Measurements from ENCODE around the gene ETV3L. TPM values are rescaled to one million over a fixed set of nuclear protein-coding genes. Genes with fewer than 3 reads are reported as not detected.

The ETV3L gene
- total and polyA plus RNA-seq, 2 donors = 0.14 to 1.0 TPM

DNA sequence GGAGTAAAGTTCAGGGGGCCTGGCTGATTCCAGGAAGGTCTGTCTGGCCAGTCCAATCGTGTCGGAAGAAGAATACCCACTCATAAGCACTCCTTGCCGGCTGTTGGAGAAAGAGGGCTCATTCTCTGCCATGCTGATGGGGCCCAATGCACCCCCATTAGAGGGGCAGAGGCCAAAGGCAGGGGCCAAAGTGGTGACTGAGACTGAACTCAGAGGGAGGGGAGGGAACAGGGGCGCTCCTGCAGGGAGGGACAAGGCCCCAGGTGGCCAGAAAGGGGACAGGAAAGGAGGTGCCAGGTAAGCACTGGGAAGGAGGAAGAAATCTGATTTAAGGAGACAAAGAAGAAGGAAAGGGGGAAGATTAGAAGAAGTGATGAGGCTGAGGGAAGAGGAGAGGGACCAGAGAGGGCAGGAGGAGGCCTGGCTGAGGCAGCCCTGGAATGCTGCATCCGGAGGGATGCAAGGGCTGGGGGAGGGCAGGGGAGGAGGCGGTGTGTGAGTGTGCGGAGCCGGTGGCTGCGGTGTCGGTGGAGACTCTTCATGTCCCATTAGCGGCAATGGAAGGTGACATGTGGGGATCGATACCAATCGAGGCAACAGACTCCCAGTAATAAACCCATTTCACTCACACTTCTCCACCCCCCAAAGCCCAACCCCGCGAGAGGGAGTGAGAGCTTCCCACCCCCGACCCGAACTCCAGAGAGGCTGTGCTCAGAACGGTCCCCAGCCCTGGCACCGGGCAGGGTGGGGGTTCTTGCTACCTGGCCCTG, 12.0 kb upstream of the ETV3L start:
- 91% methylated on average over 19 of the region's 19 CpGs for WGBS
- H3K9me3 ChIP-seq (ENCODE audit: control insufficient read depth in 2 of 2, insufficient read depth in 1 of 2, low read length in 1 of 2) = no peaks in the 10 kb centered on the region
- no peak for DNase-seq (ENCODE audit: low read depth in 6 of 9, low spot score in 9 of 9)
- peaks cover 0 to 60% of the 10 kb centered on the region in 2 donors for H3K27me3 ChIP-seq (ENCODE audit: control insufficient read depth in 2 of 2, insufficient read depth in 1 of 2, low read length in 1 of 2)
- H3K36me3 ChIP-seq (ENCODE audit: control insufficient read depth in 2 of 2, insufficient read depth in 2 of 2, low read length in 1 of 2) = no peaks in the 10 kb centered on the region
- no peak overlapping the region for H3K4me3 ChIP-seq (ENCODE audit: low read length in 2 of 2)
- peaks cover 0 to 3% of the 10 kb centered on the region in 2 donors for H3K4me1 ChIP-seq (ENCODE audit: control insufficient read depth in 2 of 2, insufficient read depth in 2 of 2, low read length in 2 of 2)
- no peak overlapping the region for H3K27ac ChIP-seq (ENCODE audit: low read depth in 1 of 2, low read length in 1 of 2)

DNA sequence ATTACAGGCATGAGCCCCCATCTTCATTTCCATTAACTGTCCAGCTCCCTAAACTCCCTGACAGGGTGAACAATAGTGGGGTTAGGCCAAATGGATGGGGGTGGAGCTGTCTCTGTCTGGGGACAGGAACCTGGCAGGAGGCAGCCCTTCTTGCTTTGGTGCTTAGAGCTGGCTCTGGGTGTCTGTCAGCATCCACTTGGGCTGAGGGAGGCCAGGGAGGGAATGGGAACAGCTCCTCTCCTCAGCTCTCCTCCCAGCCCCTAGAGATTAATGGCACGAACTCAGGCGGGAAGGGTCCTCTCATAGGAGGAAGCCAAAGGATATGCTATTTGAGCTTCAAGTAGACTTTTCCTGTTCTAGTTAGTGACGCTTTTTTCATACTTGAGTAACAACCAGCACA, 11.1 kb upstream of the ETV3L start:
- no peak overlapping the region for H3K27ac ChIP-seq (ENCODE audit: low read depth in 1 of 2, low read length in 1 of 2)
- H3K4me3 ChIP-seq (ENCODE audit: low read length in 2 of 2) = no peak overlapping the region
- H3K9me3 ChIP-seq (ENCODE audit: control insufficient read depth in 2 of 2, insufficient read depth in 1 of 2, low read length in 1 of 2) = no peaks in the 10 kb centered on the region
- no peaks in the 10 kb centered on the region for H3K36me3 ChIP-seq (ENCODE audit: control insufficient read depth in 2 of 2, insufficient read depth in 2 of 2, low read length in 1 of 2)
- H3K4me1 ChIP-seq (ENCODE audit: control insufficient read depth in 2 of 2, insufficient read depth in 2 of 2, low read length in 2 of 2) = peaks cover 0 to 3% of the 10 kb centered on the region in 2 donors
- peaks cover 0 to 68% of the 10 kb centered on the region in 2 donors for H3K27me3 ChIP-seq (ENCODE audit: control insufficient read depth in 2 of 2, insufficient read depth in 1 of 2, low read length in 1 of 2)
- 95% methylated on average over 3 of the region's 3 CpGs for WGBS
- no peak for DNase-seq (ENCODE audit: low read depth in 6 of 9, low spot score in 9 of 9)

DNA sequence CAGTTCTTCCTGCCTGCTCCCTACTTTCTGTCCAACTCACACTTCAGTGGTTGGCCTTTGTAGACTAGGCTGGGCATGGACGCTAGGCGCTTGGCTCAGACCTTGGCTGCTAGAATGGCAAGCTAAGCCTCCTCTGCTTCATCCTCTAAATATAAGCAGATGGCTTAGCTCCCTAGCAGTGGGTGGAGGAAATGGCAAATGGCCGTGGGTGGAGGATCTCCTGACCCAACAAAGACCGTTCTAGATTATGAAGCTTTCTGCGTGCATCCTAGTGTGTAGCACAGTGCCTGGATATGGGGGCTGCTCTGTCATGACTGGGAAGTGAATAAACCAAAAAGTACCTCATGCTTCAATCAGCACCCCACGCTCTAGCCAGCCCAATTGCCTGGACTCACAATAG, 10.4 kb upstream of the ETV3L start:
- H3K27me3 ChIP-seq (ENCODE audit: control insufficient read depth in 2 of 2, insufficient read depth in 1 of 2, low read length in 1 of 2) = peaks cover 0 to 75% of the 10 kb centered on the region in 2 donors
- 93% methylated on average over 6 of the region's 6 CpGs for WGBS
- no peaks in the 10 kb centered on the region for H3K9me3 ChIP-seq (ENCODE audit: control insufficient read depth in 2 of 2, insufficient read depth in 1 of 2, low read length in 1 of 2)
- H3K27ac ChIP-seq (ENCODE audit: low read depth in 1 of 2, low read length in 1 of 2) = no peak overlapping the region
- no peaks in the 10 kb centered on the region for H3K36me3 ChIP-seq (ENCODE audit: control insufficient read depth in 2 of 2, insufficient read depth in 2 of 2, low read length in 1 of 2)
- no peak for DNase-seq (ENCODE audit: low read depth in 6 of 9, low spot score in 9 of 9)
- H3K4me3 ChIP-seq (ENCODE audit: low read length in 2 of 2) = no peak overlapping the region
- peaks cover 0 to 3% of the 10 kb centered on the region in 2 donors for H3K4me1 ChIP-seq (ENCODE audit: control insufficient read depth in 2 of 2, insufficient read depth in 2 of 2, low read length in 2 of 2)

DNA sequence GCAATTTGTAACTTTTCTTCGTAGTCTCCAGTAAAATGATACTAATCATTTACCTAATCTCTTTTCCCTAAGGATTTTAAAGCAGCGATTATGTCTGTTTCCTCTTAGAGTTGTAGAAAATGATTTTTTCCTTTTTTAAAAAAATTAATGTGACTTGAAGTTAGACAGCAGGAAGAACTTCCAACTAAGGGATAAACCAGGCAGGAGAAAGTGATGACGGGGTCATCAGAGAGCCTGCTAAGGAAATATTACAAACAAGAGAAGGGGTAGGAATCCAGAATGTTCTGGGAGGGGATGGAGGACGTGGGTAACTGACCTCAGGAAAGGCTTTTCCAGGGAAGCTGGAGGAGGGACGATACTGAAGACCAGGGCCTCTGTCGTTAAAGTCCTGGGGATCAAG, 8.8 kb upstream of the ETV3L start:
- peaks cover 0 to 70% of the 10 kb centered on the region in 2 donors for H3K27me3 ChIP-seq (ENCODE audit: control insufficient read depth in 2 of 2, insufficient read depth in 1 of 2, low read length in 1 of 2)
- no peaks in the 10 kb centered on the region for H3K36me3 ChIP-seq (ENCODE audit: control insufficient read depth in 2 of 2, insufficient read depth in 2 of 2, low read length in 1 of 2)
- no peaks in the 10 kb centered on the region for H3K9me3 ChIP-seq (ENCODE audit: control insufficient read depth in 2 of 2, insufficient read depth in 1 of 2, low read length in 1 of 2)
- 89% methylated on average over 6 of the region's 6 CpGs for WGBS
- H3K27ac ChIP-seq (ENCODE audit: low read depth in 1 of 2, low read length in 1 of 2) = no peak overlapping the region
- peaks cover 0 to 3% of the 10 kb centered on the region in 2 donors for H3K4me1 ChIP-seq (ENCODE audit: control insufficient read depth in 2 of 2, insufficient read depth in 2 of 2, low read length in 2 of 2)
- no peak overlapping the region for H3K4me3 ChIP-seq (ENCODE audit: low read length in 2 of 2)
- no peak for DNase-seq (ENCODE audit: low read depth in 6 of 9, low spot score in 9 of 9)

DNA sequence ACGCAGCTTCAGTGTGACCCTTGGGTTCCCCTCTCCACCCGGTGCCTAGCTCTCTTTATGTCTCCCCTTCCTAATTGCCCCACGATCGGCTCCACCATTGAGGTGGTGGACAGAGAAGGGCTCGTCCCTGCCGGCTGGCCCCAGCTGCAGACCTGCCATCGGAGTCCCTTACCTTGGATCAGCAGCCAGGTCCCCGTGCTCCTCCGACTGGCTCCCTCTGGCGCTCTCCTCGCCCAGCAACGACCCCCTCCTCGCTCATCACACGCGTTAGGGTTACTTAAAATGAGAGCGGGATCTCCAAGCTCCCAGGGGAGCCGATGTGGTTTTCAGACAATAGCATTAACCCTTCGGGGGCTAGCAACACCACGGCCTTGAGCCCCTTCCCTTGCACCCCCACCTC, 8.1 kb upstream of the ETV3L start:
- no peak overlapping the region for H3K27ac ChIP-seq (ENCODE audit: low read depth in 1 of 2, low read length in 1 of 2)
- no peak for DNase-seq (ENCODE audit: low read depth in 6 of 9, low spot score in 9 of 9)
- no peaks in the 10 kb centered on the region for H3K36me3 ChIP-seq (ENCODE audit: control insufficient read depth in 2 of 2, insufficient read depth in 2 of 2, low read length in 1 of 2)
- WGBS = 74% methylated on average over 19 of the region's 19 CpGs
- H3K27me3 ChIP-seq (ENCODE audit: control insufficient read depth in 2 of 2, insufficient read depth in 1 of 2, low read length in 1 of 2) = peaks cover 0 to 70% of the 10 kb centered on the region in 2 donors
- no peak overlapping the region for H3K4me3 ChIP-seq (ENCODE audit: low read length in 2 of 2)
- no peaks in the 10 kb centered on the region for H3K9me3 ChIP-seq (ENCODE audit: control insufficient read depth in 2 of 2, insufficient read depth in 1 of 2, low read length in 1 of 2)
- H3K4me1 ChIP-seq (ENCODE audit: control insufficient read depth in 2 of 2, insufficient read depth in 2 of 2, low read length in 2 of 2) = peaks cover 0 to 3% of the 10 kb centered on the region in 2 donors

DNA sequence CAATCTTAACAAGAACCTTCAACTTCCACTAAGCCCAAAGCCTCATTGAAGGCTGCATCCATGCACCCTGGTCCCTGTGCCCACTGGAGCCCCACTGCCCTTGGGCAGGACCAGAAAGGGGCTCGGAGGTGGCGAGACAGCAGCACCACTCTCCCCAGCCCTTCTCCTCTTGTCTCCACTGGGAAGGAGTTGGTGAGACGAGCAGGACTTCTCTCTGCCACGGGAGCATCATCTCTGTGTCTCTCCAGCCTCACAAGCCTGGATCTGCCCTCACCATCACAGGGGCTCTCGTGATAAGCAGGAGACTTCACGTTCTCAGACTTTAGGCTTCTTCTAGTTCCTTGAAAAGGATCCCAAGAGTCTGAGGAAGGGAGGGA, 7.2 kb upstream of the ETV3L start:
- peaks cover 0 to 3% of the 10 kb centered on the region in 2 donors for H3K4me1 ChIP-seq (ENCODE audit: control insufficient read depth in 2 of 2, insufficient read depth in 2 of 2, low read length in 2 of 2)
- H3K9me3 ChIP-seq (ENCODE audit: control insufficient read depth in 2 of 2, insufficient read depth in 1 of 2, low read length in 1 of 2) = no peaks in the 10 kb centered on the region
- 89% methylated on average over 6 of the region's 6 CpGs for WGBS
- peaks cover 0 to 70% of the 10 kb centered on the region in 2 donors for H3K27me3 ChIP-seq (ENCODE audit: control insufficient read depth in 2 of 2, insufficient read depth in 1 of 2, low read length in 1 of 2)
- no peak overlapping the region for H3K27ac ChIP-seq (ENCODE audit: low read depth in 1 of 2, low read length in 1 of 2)
- H3K4me3 ChIP-seq (ENCODE audit: low read length in 2 of 2) = no peak overlapping the region
- no peaks in the 10 kb centered on the region for H3K36me3 ChIP-seq (ENCODE audit: control insufficient read depth in 2 of 2, insufficient read depth in 2 of 2, low read length in 1 of 2)
- DNase-seq (ENCODE audit: low read depth in 6 of 9, low spot score in 9 of 9) = no peak

DNA sequence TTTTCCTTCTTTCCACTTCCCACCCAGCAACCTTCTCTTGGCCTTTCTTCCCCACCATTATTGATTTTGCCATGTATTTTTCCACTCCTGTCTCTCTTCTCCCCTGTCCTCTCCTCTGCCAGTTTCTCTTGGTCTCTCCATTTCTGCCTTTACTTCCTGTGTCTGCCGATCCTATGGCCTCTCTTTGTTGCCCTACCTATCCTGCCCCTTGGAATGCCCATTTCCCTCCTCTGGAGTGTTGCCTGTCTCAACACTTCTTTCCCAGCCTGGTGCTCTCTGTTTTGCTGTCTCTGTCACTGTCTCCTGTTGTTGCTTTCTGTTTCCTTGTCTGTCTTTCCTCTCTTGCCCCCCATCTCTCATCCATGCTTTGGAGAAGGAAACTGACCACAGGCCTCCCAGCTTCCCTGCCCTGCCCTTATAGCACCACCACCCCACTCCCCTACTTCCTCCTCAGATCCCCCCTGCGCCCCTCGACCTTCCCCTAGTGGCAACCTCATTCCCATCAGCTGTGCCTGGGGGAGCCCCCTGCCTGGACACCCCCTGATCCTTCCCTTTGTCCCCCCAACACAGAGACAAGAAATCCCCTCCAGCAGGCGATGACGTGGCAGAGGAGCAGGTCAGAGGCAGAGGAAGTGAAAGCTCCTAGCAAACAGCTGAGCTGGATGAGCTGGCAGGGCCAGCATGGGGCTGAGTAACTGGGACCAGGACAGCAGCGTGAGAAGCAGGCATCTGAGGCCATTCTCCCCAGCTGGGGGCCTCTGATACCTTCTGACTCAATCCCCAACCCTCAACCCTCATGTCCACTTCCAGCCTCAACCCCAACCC, 6.6 kb upstream of the ETV3L start:
- Histone ChIP-seq H3K27ac (ENCODE audit: low read depth in 1 of 2, low read length in 1 of 2) (no peak overlapping the region), H3K36me3 (ENCODE audit: control insufficient read depth in 2 of 2, insufficient read depth in 2 of 2, low read length in 1 of 2) (no peaks in the 10 kb centered on the region), H3K4me3 (ENCODE audit: low read length in 2 of 2) (no peak overlapping the region), H3K9me3 (ENCODE audit: control insufficient read depth in 2 of 2, insufficient read depth in 1 of 2, low read length in 1 of 2) (no peaks in the 10 kb centered on the region), H3K4me1 (ENCODE audit: control insufficient read depth in 2 of 2, insufficient read depth in 2 of 2, low read length in 2 of 2) (peaks cover 0 to 3% of the 10 kb centered on the region in 2 donors), H3K27me3 (ENCODE audit: control insufficient read depth in 2 of 2, insufficient read depth in 1 of 2, low read length in 1 of 2) (peaks cover 0 to 64% of the 10 kb centered on the region in 2 donors)
- WGBS = 53% methylated on average over 6 of the region's 6 CpGs
- DNase-seq (ENCODE audit: low read depth in 6 of 9, low spot score in 9 of 9) = peak in 1 of 9 donors; percentile 18

DNA sequence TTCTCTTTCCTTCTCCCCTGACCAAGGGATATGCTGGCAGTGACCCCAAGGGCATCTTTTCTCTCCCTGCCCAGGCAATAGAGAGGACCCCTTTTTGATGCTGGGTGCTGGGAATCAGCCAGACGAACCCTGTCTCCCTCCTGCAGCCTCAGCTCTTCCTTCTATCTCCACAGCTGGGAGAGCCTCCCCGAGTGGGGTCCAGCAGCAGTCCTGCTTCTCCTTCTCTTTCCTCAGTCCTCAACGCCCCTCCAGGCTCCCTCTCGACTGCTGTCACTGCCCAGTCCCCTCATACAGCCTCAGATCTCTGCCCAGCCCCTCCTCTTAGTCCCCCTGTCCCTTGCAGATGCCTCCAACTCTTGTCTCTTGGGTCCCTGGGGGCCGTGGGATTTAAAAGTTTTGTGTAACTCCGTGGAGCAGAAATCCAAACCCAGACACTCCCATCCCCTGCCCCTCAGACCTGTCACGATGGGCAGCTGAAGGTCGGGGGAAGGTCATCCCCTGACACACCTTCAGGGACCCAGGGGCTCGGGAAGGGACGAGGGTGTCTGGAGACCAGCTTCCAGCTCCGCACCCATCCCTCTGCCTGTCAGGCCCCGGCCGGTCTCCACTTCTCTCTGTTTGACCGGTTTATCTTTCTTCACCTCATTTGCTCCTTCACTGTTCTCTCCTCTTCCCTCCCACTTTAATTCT, 5.8 kb upstream of the ETV3L start:
- Histone ChIP-seq H3K4me3 (ENCODE audit: low read length in 2 of 2) (no peak overlapping the region), H3K9me3 (ENCODE audit: control insufficient read depth in 2 of 2, insufficient read depth in 1 of 2, low read length in 1 of 2) (no peaks in the 10 kb centered on the region), H3K27me3 (ENCODE audit: control insufficient read depth in 2 of 2, insufficient read depth in 1 of 2, low read length in 1 of 2) (peaks cover 0 to 58% of the 10 kb centered on the region in 2 donors), H3K4me1 (ENCODE audit: control insufficient read depth in 2 of 2, insufficient read depth in 2 of 2, low read length in 2 of 2) (peaks cover 0 to 3% of the 10 kb centered on the region in 2 donors), H3K27ac (ENCODE audit: low read depth in 1 of 2, low read length in 1 of 2) (no peak overlapping the region), H3K36me3 (ENCODE audit: control insufficient read depth in 2 of 2, insufficient read depth in 2 of 2, low read length in 1 of 2) (no peaks in the 10 kb centered on the region)
- WGBS = 92% methylated on average over 14 of the region's 14 CpGs
- no peak for DNase-seq (ENCODE audit: low read depth in 6 of 9, low spot score in 9 of 9)
